HG03095 (cell line): ENCODE results near the gene SURF2.

Source experiments
- ATAC-seq: cut with Tn5 transposase; IDR thresholded peaks from one replicate; pipeline ENCODE4 v1.9.1; 2021; ENCODE audit warnings: moderate library complexity; ENCODE audit not compliant: unreplicated experiment

Gene SURF2

GRCh38 chr9:133396952-133397351 is 40.6 kb downstream of the SURF2 start:
- ATAC-seq: no peak

- ATAC-seq: no peak
Observed at GRCh38 chr9:133397370-133397769, 41.0 kb downstream of the SURF2 start.

GRCh38 chr9:133397895-133398294 is 41.5 kb downstream of the SURF2 start:
- ATAC-seq: no peak

- ATAC-seq: no peak
Observed at GRCh38 chr9:133400292-133400691, 43.9 kb downstream of the SURF2 start.

- ATAC-seq: no peak
Observed at GRCh38 chr9:133401588-133401987, 45.2 kb downstream of the SURF2 start.

- ATAC-seq: no peak
Observed at GRCh38 chr9:133402689-133403088, 46.3 kb downstream of the SURF2 start.

GRCh38 chr9:133403766-133404453 is 47.6 kb downstream of the SURF2 start:
- ATAC-seq: no peak

- ATAC-seq: no peak
Observed at GRCh38 chr9:133404454-133405002, 48.2 kb downstream of the SURF2 start.

- ATAC-seq: no peak
Observed at GRCh38 chr9:133405508-133406438, 49.4 kb downstream of the SURF2 start.

GRCh38 chr9:133406480-133407307 is 50.3 kb downstream of the SURF2 start:
- ATAC-seq: no peak

GRCh38 chr9:133408042-133408441 is 51.7 kb downstream of the SURF2 start:
- ATAC-seq: no peak
